ENCODE data around the gene PEX11G.

Gene PEX11G

GRCh38 chr19:7521551-7522071 lies 32.8 kb upstream of the PEX11G start:
- DNase-seq, result no peak

DNA sequence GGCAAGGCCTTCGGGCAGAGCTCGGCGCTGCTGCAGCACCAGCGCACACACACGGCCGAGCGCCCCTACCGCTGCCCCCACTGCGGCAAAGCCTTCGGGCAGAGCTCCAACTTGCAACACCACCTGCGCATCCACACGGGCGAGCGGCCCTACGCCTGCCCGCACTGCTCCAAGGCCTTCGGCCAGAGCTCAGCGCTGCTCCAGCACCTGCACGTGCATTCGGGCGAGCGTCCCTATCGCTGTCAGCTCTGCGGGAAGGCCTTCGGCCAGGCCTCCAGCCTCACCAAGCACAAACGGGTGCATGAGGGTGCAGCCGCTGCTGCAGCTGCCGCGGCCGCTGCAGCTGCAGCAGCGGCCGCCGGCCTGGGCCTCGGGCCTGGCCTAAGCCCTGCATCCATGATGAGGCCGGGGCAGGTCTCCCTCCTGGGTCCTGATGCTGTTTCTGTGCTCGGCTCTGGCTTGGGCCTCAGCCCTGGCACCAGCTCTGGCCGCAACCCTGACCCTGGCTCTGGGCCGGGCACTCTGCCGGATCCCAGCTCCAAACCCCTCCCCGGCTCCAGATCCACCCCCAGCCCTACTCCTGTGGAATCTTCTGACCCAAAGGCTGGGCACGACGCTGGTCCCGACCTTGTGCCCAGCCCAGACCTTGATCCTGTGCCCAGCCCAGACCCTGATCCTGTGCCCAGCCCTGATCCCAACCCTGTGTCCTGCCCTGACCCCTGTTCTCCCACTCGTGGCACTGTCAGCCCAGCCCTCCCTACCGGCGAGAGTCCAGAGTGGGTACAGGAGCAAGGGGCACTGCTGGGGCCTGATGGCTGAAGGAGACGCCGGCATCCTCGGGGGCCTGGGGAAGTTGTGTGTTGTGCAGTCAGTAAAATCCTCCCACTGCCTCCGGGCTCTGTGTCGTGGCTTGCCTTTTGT lies 31.6 kb upstream of the PEX11G start:
- no peak for DNase-seq

DNA sequence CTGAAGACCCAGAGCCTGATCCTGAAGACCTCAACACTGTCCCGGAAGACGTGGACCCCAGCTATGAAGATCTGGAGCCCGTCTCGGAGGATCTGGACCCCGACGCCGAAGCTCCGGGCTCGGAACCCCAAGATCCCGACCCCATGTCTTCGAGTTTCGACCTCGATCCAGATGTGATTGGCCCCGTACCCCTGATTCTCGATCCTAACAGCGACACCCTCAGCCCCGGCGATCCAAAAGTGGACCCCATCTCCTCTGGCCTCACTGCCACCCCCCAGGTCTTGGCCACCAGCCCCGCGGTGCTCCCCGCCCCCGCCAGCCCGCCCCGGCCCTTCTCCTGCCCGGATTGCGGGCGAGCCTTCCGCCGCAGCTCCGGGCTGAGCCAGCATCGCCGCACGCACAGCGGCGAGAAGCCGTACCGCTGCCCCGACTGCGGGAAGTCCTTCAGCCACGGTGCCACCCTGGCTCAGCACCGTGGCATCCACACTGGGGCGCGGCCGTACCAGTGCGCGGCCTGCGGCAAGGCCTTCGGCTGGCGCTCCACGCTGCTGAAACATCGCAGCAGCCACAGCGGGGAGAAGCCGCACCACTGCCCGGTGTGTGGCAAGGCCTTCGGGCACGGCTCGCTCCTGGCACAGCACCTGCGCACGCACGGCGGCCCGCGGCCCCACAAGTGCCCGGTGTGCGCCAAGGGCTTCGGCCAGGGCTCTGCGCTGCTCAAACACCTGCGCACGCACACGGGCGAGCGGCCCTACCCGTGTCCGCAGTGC lies 30.7 kb upstream of the PEX11G start:
- DNase-seq, result no peak

DNA sequence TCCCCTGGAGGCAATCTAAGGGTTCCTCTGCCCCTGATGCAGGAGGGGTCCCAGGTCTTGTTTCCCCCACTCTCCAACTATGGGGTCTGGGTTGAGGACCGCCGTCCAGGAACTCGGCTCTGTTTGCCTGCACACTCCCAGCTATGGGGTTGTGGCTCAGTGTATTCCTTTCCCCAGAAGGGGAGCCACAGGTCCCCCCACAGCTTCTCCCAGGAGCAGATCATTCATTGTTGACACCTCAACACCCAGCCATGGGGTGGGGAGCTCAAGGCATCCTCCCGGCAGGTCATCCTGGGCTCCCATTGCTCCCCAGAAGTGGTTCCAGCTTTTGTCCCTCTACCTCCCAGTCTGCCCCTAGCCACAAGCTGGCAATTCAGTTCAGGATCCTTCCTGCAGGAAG lies 28.0 kb upstream of the PEX11G start:
- no peak for DNase-seq

- no peak for DNase-seq
These were observed 27.5 kb upstream of the PEX11G start for GRCh38 chr19:7516333-7516732.

DNA sequence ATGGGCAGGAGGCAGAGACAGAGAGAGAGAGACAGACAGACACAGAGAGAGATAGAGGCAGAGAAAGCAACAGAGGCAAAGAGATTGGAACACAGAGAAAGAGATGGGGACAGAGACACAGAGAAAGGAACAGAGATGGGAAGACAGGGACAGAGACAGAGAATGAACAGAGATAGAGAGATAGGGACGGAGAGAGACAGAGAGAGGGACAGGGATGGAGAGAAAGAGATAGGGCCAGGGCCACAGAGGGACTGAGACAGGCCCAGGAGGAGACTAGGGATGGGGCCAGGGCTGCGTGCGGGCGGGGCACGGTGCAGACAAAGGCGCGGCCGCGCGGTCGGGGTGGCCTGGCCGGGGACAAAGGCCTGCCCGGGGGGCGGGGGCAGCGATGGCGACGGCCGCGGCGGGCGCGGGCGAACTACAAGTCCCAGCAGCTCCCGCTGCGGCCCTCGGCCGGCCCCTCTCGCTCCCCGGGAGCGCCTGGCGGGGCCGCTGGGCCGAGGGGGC lies 26.9 kb upstream of the PEX11G start, which contains the start of gene ZNF358:
Gene ZNF358, plus strand, starts transcription at position 459 of the 507 bp plus-strand sequence. CDS start 3,140 bp downstream, outside the sequence.
- no peak for DNase-seq

DNA sequence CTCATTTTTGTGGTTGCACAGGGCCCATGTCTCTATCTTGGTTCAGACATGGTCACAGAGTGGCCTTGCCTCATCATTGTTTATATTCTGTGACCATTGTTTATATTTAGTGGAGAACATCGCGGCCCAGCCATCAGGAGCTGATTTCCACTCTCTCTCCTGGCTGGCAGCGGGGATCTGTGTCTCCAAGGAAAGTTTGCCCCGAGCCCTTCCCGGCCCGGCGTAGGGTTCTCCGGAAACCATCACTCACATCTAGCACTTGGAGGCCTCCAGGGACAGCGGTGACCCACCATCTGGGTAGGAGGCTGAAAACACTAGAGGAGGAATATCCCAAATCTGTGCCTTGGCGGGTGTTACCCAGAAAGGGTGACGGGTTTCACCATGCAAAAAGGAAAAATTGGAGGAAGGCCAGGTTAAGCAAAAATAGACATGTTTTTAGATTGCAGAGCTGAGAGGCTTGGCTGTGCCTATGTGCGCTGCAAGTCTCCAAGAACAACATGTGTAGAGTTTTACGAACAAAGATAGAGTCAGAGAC lies 26.3 kb upstream of the PEX11G start:
- DNase-seq, result no peak

- no peak for DNase-seq
These were observed 25.2 kb upstream of the PEX11G start for GRCh38 chr19:7513809-7514642.

DNA sequence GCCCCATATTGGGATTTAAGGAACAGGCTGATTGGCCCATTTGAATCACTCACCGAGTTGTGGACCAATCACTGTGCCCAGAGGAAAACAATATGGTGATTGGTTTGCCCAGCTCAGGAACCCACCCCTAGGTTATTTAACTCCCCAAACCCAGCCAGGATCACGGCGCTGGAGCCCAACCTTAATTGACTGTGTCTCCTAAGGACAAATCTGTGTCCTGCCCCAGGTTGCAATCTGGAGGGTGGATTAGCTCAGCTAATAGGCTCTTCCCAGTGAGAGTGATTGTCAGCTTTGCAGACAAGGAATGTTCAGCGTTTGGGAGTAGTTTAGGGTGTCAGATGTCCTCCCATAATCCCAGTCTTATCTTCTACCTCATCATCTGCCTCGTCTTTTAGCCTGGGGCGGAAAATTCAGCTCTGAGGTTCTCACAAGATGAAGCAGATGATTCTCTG lies 23.6 kb upstream of the PEX11G start:
- DNase-seq, result no peak

GRCh38 chr19:7509625-7510024 lies 20.8 kb upstream of the PEX11G start:
- no peak for DNase-seq

DNA sequence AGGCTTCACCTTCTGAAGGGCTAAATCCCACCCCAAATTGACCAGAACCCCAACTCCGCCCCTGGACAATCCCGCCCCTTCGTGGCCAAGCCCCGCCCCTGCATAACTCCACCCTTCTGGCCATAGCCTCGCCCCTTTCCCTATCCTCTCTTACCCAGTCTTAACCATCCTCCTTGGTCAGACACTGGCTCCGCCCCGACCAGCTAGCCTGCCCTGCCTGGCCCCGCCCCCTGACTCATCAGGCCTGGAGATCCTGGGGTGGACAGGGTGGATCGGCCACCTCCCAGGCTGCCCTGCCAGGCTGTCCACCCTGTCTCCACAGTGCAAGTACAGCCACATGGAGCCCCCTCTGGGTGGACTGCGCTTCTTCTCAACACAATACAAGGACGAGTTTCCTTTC lies 19.0 kb upstream of the PEX11G start:
- no peak for DNase-seq

DNA sequence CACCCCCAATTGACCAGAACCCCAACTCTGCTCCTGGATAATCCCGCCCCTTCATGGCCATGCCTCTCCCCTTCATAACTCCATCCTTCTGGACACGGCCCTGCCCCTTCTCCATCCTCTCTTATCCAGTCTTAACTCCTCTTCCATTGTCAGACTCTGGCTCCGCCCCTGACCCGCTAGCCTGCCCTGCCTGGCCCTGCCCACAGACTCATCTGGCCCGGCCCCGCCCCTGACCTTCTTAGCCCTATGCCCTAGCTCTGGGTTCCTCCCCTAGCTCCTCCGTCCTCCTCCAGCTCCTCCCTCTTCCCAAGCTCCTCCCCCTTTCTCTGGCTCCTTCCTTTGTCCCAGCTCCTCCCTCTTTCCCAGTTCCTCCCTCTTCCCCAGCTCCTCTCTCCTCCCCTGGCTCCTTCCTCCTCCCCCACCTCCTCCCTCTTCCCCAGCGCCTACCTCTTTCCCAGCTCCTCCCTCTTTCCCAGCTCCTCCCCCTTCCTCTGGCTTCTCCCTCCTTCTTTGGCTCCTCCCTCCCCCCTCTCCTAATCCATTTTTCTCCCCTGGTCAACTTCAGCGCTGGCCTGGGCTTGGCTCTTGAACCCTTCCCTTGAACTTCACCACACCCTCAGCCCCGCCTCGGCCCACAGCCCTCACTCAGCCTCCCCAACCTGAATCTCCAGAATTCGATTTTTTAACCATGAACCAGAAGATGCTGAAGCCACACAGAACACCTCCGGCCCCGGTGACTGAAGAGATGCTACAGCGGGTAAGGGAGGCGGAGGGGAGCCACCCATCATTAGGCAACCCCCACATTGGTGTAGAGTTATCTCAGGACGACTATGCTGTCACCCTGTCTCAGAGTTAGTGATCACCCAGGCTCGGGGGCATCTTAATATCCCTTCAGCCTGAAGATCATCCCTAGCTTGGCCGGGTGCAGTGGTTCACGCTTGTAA lies 17.8 kb upstream of the PEX11G start:
- no peak for DNase-seq

- DNase-seq, result no peak
These were observed 17.0 kb upstream of the PEX11G start for GRCh38 chr19:7505682-7506384.

GRCh38 chr19:7505288-7505681 lies 16.4 kb upstream of the PEX11G start:
- DNase-seq, result no peak

GRCh38 chr19:7504684-7505083 lies 15.8 kb upstream of the PEX11G start:
- DNase-seq, result no peak

GRCh38 chr19:7502552-7502951 lies 13.7 kb upstream of the PEX11G start:
- no peak for DNase-seq

DNA sequence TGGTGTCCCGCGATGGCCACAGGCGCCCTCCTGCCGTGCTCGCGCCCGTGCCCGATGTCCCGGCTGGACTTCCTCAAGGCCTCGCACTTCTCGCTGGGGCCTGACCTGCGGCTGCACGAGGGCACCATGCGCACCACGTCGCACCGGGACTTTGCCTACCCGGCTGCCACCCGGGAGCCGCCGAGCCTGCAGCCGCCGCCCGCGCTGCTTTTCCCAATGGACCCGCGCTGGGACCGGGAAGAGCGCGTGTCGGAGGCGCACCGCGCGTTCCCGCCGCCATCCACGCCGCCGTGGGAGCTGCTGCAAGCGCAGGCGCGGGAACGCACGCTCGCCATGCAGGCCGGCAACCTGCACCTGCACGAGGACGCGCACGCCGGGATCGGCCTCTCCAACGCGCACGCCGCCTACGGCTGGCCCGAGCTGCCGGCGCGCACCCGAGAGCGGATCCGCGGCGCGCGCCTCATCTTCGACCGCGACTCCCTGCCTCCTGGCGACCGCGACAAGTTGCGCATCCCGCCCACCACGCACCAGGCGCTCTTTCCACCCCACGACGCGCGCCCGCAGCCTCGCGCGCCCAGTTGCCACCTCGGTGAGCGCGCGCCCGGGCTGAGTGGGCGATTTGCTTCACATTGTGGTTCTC lies 12.1 kb upstream of the PEX11G start:
- DNase-seq, result no peak

DNA sequence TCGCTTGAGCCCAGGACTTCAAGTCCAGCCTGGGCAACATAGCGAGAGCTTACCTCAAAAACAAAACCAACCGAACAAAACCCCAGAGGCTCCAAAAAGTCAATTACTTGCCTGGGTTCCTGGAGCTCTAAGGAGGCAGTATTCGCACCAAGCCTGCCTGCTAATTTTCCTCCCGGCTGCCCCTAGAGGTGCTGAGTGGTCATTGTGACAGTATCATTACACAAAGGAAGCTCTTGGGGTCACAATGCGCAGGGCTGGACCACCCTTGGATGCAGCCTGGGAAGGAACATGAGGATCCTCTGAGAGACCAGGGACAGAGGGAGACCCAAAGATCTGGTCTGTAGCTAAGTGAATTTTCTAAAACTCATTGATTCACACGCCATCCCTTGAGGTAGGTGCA lies 8.5 kb upstream of the PEX11G start:
- no peak for DNase-seq

- no peak for DNase-seq
These were observed 5.7 kb upstream of the PEX11G start for GRCh38 chr19:7494416-7495098.

Measured in SIG-M5 (cell line).